ENCODE data around the gene TRIM13. TPM values are rescaled to one million over a fixed set of nuclear protein-coding genes. Genes with fewer than 3 reads are reported as not detected.

Gene TRIM13
- total RNA-seq, 1 donor from 2014 or later, result 31.6 TPM

DNA sequence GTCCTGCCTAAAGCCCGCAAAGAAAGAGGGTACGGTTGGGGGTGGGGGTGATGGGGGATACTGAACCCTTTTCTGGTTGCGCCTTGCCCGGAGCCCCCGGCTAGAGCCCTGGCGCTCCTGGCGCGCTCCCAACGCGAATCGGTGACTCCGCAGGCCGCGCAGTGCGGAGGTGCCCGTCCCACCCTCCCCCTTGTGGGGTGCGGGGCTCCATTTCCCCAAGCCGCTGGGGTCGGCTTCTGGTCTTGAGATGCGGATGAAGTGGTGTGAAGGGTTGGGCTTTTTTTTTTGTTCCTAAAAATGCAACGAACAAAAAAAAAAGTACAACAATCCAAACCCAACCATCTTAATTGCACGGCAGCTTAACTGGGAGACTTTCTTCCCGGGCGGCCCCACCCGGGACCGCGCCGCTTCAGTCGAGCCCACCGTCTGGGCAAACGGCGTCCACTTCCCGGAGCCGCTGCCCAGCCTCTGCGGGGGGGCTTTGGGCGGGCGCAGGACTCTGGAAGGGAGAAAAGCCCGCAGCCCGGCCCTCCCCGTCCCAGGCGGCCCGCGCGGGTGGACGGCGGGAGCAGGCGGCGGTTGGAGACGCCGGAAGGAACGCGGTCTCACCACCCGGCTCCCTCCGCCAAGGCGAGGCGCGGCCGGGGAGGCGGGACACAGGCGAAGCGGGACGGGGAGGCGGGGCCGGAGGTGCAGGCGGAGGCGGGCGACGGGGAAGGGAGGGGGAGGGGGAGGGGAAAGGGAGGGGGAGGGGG lies 504 bp upstream of the TRIM13 start:
- DNase-seq (ENCODE audit: low read depth), result peak; percentile 91

DNA sequence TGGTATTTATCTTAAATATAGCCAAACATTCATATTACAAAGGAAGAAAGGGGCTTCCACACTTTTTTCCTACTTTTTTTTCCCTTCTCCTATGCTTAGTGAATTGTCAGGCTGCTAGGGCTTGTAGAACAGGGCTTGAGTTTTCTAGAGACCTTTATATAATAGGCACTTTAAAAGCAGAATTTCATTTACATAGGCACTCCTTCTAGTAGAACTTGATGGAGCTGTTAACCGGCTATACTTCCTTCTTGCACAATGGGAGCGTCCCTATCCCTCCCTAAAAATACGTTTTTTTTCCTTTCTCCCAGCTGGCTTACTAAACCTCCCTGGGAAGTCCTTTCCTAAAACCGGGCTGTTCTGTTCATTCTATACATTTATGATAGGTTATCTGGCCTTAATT lies 1.1 kb downstream of the TRIM13 start:
- DNase-seq (ENCODE audit: low read depth), result no peak

DNA sequence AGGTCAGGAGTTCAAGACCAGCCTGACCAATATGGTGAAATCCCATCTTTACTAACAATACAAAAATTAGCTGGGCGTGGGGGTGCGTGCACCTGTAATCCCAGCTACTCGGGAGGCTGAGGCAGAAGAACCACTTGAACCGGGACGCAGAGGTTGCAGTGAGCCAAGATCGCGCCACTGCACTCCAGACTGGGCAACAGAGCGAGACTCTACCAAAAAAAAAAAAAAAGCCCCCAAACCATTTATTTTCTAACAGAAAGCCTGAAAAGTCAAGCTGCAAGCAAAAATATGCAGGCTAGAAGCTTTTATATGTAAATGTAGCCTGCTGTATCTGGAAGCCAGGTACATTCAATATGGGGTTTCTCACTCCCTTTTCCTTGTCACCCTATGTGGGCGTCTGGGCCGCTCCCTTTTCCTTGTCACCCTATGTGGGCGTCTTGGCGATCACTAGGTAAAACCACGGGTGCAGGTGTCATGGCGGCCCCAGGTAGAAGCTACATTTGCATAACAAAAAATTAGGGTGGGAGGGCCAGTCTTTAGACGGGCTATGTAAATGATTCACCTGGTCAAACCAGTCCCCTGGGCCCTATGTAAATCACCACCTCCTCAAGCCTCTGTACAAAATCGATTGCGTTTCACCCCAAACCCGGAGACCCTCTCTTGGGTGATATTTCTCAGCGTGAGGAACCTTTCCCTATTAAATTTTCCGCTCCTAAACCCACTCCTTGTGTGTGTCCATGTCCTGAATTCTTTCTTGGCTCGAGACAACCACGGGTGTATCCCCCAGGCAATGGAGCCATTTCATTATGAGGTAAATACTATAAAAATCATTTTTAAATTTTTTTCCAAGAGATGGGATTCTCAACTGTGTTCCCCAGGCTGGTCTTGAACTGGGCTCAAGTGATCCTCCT lies 2.1 kb downstream of the TRIM13 start:
- no peak for DNase-seq (ENCODE audit: low read depth)

DNA sequence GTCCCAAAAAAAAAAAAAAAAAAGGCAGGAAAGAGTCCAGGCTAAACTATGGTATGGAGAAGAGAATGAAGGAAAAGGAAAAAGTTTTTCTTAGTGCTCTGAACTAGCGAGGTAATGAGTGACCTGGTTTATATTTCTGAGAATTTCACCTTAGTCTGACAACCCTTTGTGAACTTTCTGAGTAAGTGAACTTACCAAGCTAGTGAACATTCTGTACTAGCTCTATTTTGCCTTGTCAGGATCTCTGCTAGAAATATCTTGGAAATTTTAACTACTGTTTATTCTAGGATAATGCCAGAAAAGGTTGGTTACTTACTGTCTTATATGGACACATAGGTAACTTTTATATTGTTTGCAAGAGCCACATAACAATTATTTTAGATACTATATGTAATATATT lies 4.4 kb downstream of the TRIM13 start:
- no peak for DNase-seq (ENCODE audit: low read depth)

DNA sequence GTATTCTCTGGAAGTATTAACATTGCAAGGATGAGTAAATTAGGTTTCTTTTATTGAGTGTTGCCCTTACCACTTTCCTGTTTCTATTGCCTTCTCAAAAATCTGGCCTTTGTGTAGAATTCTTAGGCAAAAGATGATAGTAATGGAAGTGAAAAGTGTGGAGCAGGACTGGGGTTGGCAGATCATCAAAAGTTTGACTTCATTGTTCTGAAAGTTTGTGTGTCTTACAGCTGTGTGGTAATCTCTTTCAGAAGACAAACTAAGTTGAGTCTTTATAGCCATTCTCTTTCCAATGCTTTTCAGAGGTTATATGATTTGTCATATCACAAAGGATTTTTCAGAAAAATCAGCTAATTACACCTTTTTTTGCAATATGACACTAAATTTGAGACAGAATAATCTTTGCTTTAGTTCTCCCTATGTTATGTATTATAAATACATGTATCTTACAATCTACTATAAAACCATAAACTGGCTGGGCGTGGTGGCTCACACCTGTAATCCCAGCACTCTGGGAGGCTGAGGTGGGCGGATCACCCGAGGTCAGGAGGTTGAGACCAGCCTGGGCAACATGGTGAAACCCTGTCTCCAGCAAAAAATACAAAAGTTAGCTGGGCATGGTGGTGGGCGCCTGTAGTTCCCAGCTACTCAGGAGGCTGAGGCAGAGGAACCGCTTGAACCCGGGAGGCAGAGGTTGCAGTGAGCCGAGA lies 9.7 kb downstream of the TRIM13 start:
- DNase-seq (ENCODE audit: low read depth), result peak; percentile 15

DNA sequence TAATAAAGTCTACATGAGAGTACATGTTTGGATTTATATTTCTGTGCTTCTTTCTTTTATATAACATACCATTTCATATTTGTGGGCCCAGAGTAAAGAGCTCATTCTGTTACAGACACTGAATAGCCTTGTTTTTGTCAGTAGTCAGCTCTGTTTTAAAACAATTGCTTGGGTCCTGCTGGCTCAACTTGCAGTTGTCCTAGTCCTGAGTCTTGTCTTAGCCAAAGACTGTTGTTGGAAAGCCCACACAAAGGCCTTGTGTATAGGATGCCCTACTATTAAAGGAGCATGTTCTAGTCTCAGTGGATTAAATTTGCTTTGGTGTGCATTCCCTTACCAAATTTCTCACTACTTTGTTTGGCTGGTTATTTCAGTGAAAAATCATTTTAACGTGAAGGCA lies 14.6 kb downstream of the TRIM13 start:
- no peak for DNase-seq (ENCODE audit: low read depth)

DNA sequence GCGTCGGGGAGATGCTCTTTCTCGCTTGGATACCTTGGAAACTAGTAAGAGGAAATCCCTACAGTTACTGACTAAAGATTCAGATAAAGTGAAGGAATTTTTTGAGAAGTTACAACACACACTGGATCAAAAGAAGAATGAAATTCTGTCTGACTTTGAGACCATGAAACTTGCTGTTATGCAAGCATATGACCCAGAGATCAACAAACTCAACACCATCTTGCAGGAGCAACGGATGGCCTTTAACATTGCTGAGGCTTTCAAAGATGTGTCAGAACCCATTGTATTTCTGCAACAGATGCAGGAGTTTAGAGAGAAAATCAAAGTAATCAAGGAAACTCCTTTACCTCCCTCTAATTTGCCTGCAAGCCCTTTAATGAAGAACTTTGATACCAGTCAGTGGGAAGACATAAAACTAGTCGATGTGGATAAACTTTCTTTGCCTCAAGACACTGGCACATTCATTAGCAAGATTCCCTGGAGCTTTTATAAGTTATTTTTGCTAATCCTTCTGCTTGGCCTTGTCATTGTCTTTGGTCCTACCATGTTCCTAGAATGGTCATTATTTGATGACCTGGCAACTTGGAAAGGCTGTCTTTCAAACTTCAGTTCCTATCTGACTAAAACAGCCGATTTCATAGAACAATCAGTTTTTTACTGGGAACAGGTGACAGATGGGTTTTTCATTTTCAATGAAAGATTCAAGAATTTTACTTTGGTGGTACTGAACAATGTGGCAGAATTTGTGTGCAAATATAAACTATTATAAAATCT lies 15.7 kb downstream of the TRIM13 start:
- DNase-seq (ENCODE audit: low read depth), result no peak

DNA sequence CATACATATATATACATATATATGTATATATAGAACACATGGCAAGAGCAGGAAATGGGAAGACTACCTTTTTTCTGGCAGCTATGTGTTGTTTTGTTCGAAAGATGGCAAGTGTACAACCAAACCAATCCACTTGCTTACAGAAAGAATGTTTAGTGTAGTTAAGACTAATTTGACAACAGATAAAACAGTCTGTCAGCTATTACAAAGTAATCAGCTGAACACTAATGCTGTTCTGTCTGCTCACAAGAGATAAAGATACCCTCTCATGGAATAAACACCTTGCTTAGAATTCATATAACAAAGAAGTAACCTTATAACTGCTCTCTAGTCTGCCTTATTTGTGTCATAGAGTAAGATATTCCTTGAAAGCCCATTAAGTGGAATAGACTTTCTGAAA lies 17.5 kb downstream of the TRIM13 start:
- DNase-seq (ENCODE audit: low read depth), result no peak

DNA sequence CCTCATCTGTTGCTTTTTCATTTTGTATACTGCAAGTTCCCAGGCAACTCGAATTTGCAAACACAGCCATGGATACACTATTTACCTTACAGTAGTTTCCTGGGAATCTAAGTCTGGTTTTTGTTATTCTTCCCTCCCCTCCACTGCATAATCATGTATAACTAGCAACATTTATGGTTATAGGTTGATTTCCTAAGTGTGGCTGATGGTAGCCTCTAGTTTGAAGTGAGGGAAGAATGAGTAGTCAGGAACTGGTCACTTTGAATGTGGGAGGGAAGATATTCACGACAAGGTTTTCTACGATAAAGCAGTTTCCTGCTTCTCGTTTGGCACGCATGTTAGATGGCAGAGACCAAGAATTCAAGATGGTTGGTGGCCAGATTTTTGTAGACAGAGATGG lies 18.4 kb downstream of the TRIM13 start, which contains the start of gene KCNRG:
Gene KCNRG (plus strand): TSS at position 187 of the 400 bp plus-strand sequence. CDS start 50 bp downstream, at position 237.
- no peak for DNase-seq (ENCODE audit: low read depth)

DNA sequence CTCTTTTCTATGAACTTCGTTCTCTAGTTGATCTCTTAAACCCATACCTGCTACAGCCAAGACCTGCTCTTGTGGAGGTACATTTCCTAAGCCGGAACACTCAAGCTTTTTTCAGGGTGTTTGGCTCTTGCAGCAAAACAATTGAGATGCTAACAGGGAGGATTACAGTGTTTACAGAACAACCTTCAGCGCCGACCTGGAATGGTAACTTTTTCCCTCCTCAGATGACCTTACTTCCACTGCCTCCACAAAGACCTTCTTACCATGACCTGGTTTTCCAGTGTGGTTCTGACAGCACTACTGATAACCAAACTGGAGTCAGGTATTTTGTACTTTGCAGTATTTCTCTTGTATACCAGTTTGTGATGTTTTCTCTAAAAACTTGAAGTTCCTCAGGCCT lies 18.9 kb downstream of the TRIM13 start:
- no peak for DNase-seq (ENCODE audit: low read depth)

DNA sequence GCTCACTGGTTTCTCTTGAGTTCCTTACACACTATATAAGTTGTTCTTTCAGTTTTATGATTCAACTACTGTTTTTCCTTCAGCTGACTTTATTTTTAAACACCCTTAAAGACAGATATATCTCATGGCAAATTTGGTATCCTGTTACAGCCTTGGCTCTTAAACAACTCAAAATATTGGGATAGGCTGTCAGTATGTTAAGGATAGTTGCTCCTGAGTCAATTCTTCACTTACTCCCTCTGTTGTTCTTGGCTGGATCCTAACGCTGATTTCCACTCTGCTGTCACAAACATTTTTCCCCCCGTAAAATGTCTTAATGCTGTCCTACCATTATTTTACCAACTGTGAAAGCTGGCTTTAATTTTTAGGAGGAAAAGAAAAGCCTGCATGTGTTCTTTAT lies 19.6 kb downstream of the TRIM13 start:
- no peak for DNase-seq (ENCODE audit: low read depth)

DNA sequence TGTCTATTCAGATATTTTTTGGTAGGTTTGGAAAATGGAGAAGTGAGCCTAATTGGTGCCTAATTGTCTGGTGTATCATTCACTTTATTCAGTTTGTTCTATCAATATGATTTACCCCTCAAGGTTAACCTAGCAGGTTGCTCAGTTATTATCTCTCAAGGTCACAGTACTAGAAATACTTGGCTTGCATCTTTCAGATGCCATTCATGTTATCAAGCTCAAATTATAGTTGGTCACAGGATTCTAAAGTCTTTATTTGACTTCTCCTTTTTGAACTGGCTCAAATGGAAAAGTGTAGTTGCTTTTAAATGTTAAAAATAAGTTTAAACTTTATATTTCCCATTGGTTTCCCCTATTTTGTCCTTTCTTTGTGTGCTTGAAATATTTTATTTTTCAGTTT lies 21.0 kb downstream of the TRIM13 start:
- no peak for DNase-seq (ENCODE audit: low read depth)

DNA sequence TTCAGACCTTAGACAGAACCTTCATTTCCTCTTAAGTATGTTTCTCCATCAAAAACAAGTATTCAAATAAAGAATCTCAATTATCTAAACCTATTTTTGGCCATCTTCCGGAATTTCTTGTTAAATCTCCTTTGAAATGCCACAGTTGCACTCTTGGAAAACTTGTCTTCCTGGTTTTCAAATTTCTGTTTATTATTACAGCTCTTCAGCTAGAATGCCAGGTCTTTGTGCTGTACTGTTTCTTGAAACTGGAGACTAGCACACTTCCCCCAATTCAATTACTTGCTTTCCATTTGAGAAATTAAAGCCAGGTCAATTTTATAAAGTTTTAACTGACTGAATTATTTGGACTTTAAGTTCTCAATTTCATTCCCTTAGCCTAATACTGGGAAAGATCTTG lies 28.6 kb downstream of the TRIM13 start:
- no peak for DNase-seq (ENCODE audit: low read depth)

DNA sequence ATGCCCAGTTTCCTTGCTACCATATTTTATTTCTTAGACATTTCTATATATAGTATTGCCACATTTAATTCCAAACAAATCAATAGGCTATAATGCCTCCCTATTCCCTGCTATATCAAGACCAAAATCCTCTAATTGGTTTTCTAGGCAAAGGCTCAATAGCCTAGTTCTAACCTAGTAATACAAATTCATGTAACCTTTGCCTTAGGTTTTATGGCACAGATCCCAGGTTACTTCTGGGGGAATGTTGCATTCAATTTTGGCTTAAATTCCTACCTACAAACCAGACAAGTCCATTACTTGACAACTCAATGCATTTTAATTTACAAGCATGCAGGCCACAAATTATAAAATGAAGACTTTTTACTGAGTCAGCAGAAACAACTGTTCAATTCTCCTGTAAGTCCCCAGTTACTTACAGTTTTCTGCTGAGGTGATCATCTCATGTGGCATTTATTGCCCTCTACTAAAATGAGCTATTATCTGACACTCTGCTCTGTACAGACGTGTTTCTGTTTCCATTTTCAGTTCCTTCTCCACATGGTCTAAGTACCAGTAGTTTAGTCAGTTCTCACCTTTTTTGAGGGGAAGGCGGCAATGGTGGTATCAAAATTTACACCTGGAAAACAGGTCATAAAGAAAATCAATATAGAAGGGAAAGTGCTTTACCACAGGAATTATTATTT lies 30.1 kb downstream of the TRIM13 start:
- DNase-seq (ENCODE audit: low read depth), result no peak

DNA sequence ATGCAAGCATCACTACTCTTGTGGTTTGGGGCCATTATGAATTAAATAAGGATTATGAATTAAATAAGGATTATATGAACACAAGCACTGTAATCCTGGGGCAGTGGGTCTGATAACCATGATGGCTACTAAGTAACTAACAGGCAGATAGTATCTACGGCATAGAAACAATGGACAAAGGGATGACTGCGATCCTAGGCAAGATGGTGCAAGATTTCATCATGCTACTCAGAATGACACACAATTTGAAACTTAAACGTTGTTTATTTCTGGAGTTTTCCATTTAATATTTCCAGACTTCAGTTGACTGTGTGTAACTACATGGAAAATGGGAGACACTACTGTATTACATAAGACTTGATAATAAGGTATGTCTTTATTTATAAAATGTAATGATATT lies 33.5 kb downstream of the TRIM13 start:
- no peak for DNase-seq (ENCODE audit: low read depth)

DNA sequence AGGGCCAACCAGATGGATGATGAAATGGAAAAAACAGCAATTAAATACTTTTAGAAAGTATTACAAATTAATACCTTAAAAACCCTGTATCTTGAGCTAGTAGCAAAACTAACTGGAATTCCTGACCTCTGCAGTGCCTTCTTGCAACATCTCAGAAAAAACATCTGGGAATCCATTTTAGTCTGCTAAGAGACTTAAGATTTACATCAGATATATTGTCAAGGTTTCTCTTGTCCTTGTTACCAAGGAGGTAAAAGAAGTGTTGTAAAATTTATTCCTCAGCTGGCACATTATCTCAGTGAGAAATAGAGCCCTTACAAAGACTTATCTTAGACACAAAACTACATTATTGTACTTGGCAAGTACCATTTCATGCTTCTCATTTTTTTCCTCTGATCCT lies 36.9 kb downstream of the TRIM13 start:
- DNase-seq (ENCODE audit: low read depth), result no peak

DNA sequence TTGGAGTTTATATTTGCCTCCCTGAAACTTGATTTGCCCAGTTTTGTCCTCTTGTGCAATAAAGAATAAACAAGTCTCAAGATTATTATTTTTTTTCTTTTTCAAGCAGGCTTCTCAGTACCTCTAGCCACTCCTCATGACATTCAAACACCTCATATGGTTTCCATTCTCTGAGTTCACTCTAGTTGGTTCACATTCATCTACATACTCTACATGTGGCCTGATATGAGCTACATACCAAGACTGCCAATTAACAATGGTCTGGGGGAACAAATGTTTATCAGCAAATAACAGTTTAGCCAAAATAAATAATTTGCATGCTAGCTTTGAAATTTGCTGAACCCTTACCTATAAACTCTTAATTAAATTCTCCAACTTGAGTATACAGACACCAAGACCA lies 40.9 kb downstream of the TRIM13 start:
- no peak for DNase-seq (ENCODE audit: low read depth)

DNA sequence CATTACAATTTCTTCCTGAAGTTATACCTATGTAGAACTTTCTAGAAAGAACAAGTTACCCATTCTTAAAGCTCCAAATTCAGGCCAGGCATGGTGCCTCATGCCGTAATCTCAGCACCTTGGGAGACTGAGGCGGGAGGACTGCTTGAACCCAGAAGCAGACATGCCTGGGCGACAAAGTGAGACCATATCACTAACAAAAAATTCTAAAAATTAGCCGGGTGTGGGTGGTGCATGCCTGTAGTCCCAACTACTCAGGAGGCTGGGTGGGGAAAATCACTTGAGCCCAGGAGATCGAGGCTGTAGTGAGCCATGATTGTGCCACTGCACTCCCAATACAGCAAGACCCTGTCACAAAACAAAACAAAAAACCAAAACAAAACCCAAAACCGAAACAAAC lies 41.4 kb downstream of the TRIM13 start:
- no peak for DNase-seq (ENCODE audit: low read depth)

DNA sequence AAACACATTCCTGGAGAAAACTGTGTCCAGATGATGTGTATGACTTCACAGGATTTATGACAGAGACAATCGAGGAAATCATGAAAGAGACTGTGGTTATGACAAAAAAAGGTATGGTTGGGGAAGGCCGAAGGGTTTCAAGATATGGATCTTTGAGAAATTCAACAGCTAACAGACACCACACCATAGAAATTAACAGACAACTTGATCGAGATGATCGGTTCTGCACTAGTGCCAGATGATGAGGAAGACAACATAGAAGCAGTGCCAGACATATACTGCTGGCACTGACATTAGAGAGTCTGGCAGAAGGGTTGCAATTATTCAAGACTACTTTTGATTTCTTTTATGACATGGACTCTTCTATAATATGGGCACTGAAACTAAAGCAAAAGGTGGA lies 55.6 kb downstream of the TRIM13 start:
- DNase-seq (ENCODE audit: low read depth), result no peak

DNA sequence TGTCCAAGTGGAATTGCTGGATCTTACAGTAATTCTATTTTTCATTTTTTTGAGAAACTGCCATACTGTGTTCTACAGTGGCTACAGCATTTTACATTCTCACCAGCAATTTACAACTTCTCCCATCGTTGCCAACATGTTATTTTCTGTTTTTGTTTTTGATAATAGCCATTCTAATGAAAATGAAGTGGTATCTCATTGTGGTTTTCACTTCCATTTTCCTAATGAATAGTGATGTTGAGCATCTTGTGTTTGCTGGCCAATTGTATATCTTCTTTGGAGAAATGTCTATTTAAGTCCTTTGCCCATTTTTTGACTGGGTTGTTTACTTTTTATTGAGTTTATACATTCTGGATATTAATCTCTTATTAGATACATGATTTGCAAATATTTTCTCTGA lies 57.0 kb downstream of the TRIM13 start:
- no peak for DNase-seq (ENCODE audit: low read depth)

DNA sequence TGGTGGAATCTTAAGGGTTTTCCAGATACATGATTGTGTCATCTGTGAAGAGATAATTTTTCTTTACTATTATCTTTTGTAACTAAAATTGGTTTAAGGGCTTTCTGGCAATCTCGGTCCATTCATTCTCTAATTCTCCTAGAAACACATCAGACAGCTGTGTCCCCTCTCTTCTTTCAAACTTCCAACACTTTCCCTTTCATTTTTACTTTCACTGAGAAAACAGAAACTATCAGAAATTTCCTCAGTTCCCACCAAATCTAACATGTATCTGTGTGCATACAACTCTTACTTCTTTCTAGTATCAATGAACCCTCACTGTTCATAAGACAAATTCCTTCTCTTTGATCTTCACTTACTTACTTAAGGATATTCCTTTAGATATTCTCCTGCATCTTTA lies 58.6 kb downstream of the TRIM13 start:
- no peak for DNase-seq (ENCODE audit: low read depth)

All from myocyte (in vitro differentiated cells).